ENCODE measurements around the gene THOC6. TPM values are rescaled to one million over a fixed set of nuclear protein-coding genes. Genes with fewer than 3 reads are reported as not detected.

THOC6 gene
- total and polyA plus RNA-seq, 9 of the 15 experiments (the other 6 are each of a cell fraction or from before 2014, with no cell fraction given): 2.5 to 65.4 (median 42.3) TPM

- no peak for TF ChIP-seq TAF7 (tag; IDR thresholded peaks at IDR 0.05)
- no peak for TF ChIP-seq MCM5 (IDR thresholded peaks at IDR 0.05; ENCODE audit: low read depth)
- no peak for TF ChIP-seq HES1 (IDR thresholded peaks at IDR 0.05; ENCODE audit: low read depth)
- no peak for TF ChIP-seq TBP (optimal IDR thresholded peaks at IDR 0.05; ENCODE audit: low read depth, low read length)
- no peak for TF ChIP-seq ZNF717 (CRISPR knock-in tag; IDR thresholded peaks at IDR 0.05)
- TF ChIP-seq RFX1 (IDR thresholded peaks at IDR 0.05): no peak
- no peak for TF ChIP-seq SMAD2 (IDR thresholded peaks at IDR 0.05; ENCODE audit: low read depth, low read length)
- TF ChIP-seq E2F3 (CRISPR knock-in tag; IDR thresholded peaks at IDR 0.05): no peak
- peak; percentile 59 for TF ChIP-seq EGR1 (conservative IDR thresholded peaks at IDR 0.05)
- no peak for TF ChIP-seq SETDB1 (IDR thresholded peaks at IDR 0.05; ENCODE audit: low read length)
- TF ChIP-seq ZNF41 (CRISPR knock-in tag; conservative IDR thresholded peaks at IDR 0.05): no peak
- TF ChIP-seq TARDBP (IDR thresholded peaks at IDR 0.05): no peak
- TF ChIP-seq OTX1 (CRISPR knock-in tag; IDR thresholded peaks at IDR 0.05): no peak
- TF ChIP-seq CREB3L1 (IDR thresholded peaks at IDR 0.05; ENCODE audit: borderline replicate concordance, low read depth): no peak
- TF ChIP-seq ZNF3 (CRISPR knock-in tag; IDR thresholded peaks at IDR 0.05): no peak
- no peak for TF ChIP-seq ATF4 (CRISPR knock-in tag; IDR thresholded peaks at IDR 0.05)
- TF ChIP-seq CEBPZ (IDR thresholded peaks at IDR 0.05; ENCODE audit: borderline replicate concordance, low read depth, low read length): no peak
- TF ChIP-seq ZKSCAN3 (CRISPR knock-in tag; IDR thresholded peaks at IDR 0.05): no peak
- TF ChIP-seq ZNF740 (CRISPR knock-in tag; IDR thresholded peaks at IDR 0.05): 0 out of 2 replicates have a peak, but pooled peaks have one; percentile 41
- TF ChIP-seq ZNF740 (tag; IDR thresholded peaks at IDR 0.05): no peak
- TF ChIP-seq CC2D1A (IDR thresholded peaks at IDR 0.05): no peak
- no peak for TF ChIP-seq ILK (tag; IDR thresholded peaks at IDR 0.05; ENCODE audit: borderline replicate concordance, low read depth)
- TF ChIP-seq ZBTB17 (CRISPR knock-in tag; IDR thresholded peaks at IDR 0.05): no peak
- TF ChIP-seq ZNF197 (CRISPR knock-in tag; IDR thresholded peaks at IDR 0.05; ENCODE audit: low read depth): no peak
Measured at GRCh38 chr16:3021449-3022207, 2.2 kb upstream of the THOC6 start (continued).

Data from K562 (cell line).